ENCODE data around the gene GNAO1. TPM values are rescaled to one million over a fixed set of nuclear protein-coding genes. Genes with fewer than 3 reads are reported as not detected.
A peak's percentile ranks its signal among the peaks of the same experiment; 100 is the strongest.
"Not testable (repeated sequence)": the region's sequence is repeated elsewhere in the genome, so short reads cannot be mapped to it uniquely, and the experiment has no call there.

Gene GNAO1
- total RNA-seq, 1 donor from 2014 or later = 1.9 TPM

DNA sequence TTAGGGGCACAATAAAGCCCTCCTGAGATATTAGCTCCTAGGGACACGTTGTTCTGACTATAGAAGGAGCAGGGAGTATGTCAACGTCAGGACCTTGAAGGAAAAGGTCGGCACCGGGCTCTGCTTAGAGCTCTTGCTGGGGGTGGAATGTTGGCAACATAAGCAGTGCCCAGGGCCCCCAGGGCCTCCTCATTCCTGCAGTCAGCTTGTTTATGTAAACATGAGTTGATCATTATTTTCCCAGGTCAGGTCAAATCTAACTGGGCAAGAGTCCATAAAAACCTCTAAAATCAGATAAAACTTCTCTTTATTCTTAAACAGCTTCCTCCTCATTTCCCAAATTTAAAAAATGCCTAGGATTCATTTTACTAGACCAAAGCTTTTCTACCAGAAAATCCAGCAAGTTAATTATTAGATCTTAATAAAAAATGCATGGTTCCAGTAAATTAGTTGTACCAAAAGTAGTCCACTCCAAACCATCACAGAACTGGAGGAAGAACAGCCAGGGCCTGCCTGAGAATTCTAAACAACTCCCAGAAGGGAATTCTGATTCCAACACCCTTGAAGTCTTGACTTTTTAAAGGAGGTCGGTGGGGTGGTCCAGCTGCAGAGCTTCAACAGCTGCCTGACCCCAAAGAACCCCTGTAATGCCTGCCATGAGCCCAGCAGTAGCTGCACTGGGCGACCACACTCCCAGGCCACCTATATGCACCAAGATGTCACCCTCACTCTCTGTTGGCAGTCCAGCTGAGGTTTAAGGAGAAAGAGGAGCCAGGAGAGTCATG is 179.8 kb downstream of the GNAO1 start:
- Histone ChIP-seq H3K27me3 (no peaks in the 10 kb centered on the region), H3K27ac (no peak overlapping the region), H3K79me2 (ENCODE audit: low read depth) (no peaks in the 10 kb centered on the region), H3K4me3 (no peak overlapping the region), H3K9me3 (ENCODE audit: low read depth) (no peaks in the 10 kb centered on the region), H4K20me1 (ENCODE audit: low read depth) (peaks cover 3% of the 10 kb centered on the region), H3K36me3 (no peaks in the 10 kb centered on the region), H3F3A (ENCODE audit: low read depth) (no peaks in the 10 kb centered on the region), H3K4me1 (no peaks in the 10 kb centered on the region), H2AFZ (replicated peaks) (no peak overlapping the region), H3K4me2 (no peak overlapping the region), H3K9ac (no peak overlapping the region)
- TF ChIP-seq, protein P1, sequence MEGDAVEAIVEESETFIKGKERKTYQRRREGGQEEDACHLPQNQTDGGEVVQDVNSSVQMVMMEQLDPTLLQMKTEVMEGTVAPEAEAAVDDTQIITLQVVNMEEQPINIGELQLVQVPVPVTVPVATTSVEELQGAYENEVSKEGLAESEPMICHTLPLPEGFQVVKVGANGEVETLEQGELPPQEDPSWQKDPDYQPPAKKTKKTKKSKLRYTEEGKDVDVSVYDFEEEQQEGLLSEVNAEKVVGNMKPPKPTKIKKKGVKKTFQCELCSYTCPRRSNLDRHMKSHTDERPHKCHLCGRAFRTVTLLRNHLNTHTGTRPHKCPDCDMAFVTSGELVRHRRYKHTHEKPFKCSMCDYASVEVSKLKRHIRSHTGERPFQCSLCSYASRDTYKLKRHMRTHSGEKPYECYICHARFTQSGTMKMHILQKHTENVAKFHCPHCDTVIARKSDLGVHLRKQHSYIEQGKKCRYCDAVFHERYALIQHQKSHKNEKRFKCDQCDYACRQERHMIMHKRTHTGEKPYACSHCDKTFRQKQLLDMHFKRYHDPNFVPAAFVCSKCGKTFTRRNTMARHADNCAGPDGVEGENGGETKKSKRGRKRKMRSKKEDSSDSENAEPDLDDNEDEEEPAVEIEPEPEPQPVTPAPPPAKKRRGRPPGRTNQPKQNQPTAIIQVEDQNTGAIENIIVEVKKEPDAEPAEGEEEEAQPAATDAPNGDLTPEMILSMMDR (IDR thresholded peaks at IDR 0.05) = no peak
- TF ChIP-seq EZH2phosphoT487 (IDR thresholded peaks at IDR 0.05) = no peak
- TF ChIP-seq EZH2 (IDR thresholded peaks at IDR 0.05) = no peak
- Mint-ChIP-seq H3K9me3 (no peaks in the 10 kb centered on the region), H3K27me3 (ENCODE audit: insufficient read depth, low read depth) (peaks cover 4% of the 10 kb centered on the region), H3K36me3 (peaks cover 23% of the 10 kb centered on the region), H3K4me1 (peaks cover 14% of the 10 kb centered on the region), H3K4me3 (no peak overlapping the region), H3K27ac (peak overlapping the region; percentile 46)
- no peak for DNase-seq (ENCODE audit: low spot score)

DNA sequence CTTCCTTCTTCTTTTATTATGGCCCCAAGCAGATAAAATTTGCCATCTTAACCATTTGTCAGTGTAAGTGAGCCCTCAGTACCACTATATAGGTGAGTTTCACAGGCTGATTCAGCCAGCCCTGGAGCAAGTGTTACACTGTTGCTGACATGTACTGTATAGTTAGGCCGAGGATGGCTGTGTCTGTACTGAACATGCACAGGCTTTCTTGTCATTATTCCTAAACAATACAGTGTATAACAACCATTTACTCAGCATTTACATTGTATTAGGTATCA is 180.3 kb downstream of the GNAO1 start:
- Histone ChIP-seq H2AFZ (replicated peaks) (no peak overlapping the region), H3K27ac (no peak overlapping the region), H3K4me2 (no peak overlapping the region), H3K4me3 (no peak overlapping the region), H3K4me1 (no peaks in the 10 kb centered on the region), H3F3A (ENCODE audit: low read depth) (no peaks in the 10 kb centered on the region), H3K79me2 (ENCODE audit: low read depth) (no peaks in the 10 kb centered on the region), H3K9me3 (ENCODE audit: low read depth) (no peaks in the 10 kb centered on the region), H3K36me3 (no peaks in the 10 kb centered on the region), H3K27me3 (no peaks in the 10 kb centered on the region), H4K20me1 (ENCODE audit: low read depth) (peaks cover 3% of the 10 kb centered on the region), H3K9ac (no peak overlapping the region)
- no peak overlapping the region for H3K4me3 Mint-ChIP-seq
- no peak for DNase-seq (ENCODE audit: low spot score)
- peaks cover 14% of the 10 kb centered on the region for H3K4me1 Mint-ChIP-seq
- H3K27me3 Mint-ChIP-seq (ENCODE audit: insufficient read depth, low read depth) = peaks cover 4% of the 10 kb centered on the region
- TF ChIP-seq EZH2 (IDR thresholded peaks at IDR 0.05) (no peak), EZH2phosphoT487 (IDR thresholded peaks at IDR 0.05) (no peak)
- TF ChIP-seq, protein P1 (IDR thresholded peaks at IDR 0.05) = no peak
- H3K27ac Mint-ChIP-seq = peak overlapping the region; percentile 40
- H3K9me3 Mint-ChIP-seq = no peaks in the 10 kb centered on the region
- H3K36me3 Mint-ChIP-seq = peaks cover 25% of the 10 kb centered on the region

DNA sequence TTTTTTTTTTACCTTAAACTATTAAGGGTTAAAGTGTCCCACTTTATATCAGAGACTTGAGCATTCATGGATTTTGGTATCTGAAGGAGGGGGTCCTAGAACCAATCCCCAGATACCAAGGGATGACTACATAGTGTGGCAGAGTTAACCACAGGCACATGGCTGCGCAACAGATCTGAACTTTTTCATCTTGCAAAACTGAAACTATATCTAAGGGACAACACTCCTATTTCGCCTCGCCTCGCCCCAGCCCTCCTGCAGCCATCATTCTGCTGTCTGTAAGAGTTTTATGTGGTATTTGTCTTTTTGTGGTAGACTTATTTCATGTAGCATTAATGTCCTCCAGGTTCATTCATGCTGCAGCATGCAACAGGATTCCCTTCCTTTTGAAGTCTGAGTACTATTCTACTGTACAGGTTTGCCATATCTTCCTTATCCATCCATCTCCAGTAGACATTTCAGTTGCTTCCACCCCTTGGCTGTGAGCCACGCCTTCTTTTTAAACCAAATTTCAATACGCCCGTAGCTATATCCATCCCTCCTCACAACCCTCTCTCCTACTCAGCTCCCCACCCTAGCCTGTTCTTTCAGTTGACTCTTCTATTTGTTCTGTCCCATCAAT is 180.8 kb downstream of the GNAO1 start:
- Histone ChIP-seq H3K4me1 (no peaks in the 10 kb centered on the region), H3K9ac (no peak overlapping the region), H3K27ac (no peak overlapping the region), H2AFZ (replicated peaks) (no peak overlapping the region), H3K4me2 (no peak overlapping the region), H4K20me1 (ENCODE audit: low read depth) (peaks cover 3% of the 10 kb centered on the region), H3K36me3 (no peaks in the 10 kb centered on the region), H3K9me3 (ENCODE audit: low read depth) (no peaks in the 10 kb centered on the region), H3K4me3 (no peak overlapping the region), H3K27me3 (no peaks in the 10 kb centered on the region), H3F3A (ENCODE audit: low read depth) (no peaks in the 10 kb centered on the region), H3K79me2 (ENCODE audit: low read depth) (no peaks in the 10 kb centered on the region)
- Mint-ChIP-seq H3K27me3 (ENCODE audit: insufficient read depth, low read depth) (peaks cover 4% of the 10 kb centered on the region), H3K27ac (no peak overlapping the region), H3K36me3 (peaks cover 23% of the 10 kb centered on the region), H3K4me3 (no peak overlapping the region), H3K4me1 (peaks cover 14% of the 10 kb centered on the region), H3K9me3 (no peaks in the 10 kb centered on the region)
- TF ChIP-seq EZH2 (IDR thresholded peaks at IDR 0.05) = no peak
- no peak for DNase-seq (ENCODE audit: low spot score)

DNA sequence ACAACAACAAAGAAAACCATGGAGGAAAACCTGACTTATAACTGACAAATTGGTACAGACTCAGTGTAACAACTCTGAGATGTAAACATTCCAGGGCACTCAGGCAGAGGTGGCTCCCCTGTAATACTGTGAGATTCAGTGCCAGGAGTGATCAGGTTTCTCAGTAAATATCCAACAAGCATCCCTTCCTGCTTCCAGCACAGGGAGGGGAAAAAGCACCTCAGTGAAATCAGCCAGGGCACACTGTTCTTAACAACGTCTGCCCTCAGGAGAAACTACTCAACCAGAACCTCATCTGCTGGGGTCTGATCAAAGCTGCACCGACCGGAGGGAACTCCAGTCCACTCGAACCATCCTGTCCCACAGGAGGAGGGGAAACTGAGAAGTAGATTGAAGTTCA is 181.7 kb downstream of the GNAO1 start:
- peaks cover 28% of the 10 kb centered on the region for H3K36me3 Mint-ChIP-seq
- peaks cover 5% of the 10 kb centered on the region for H3K9me3 Mint-ChIP-seq
- H4K20me1 ChIP-seq (ENCODE audit: low read depth) = peaks cover 3% of the 10 kb centered on the region
- peaks cover 14% of the 10 kb centered on the region for H3K4me1 Mint-ChIP-seq
- H3K4me1 ChIP-seq = no peaks in the 10 kb centered on the region
- H3F3A ChIP-seq (ENCODE audit: low read depth) = no peaks in the 10 kb centered on the region
- no peak overlapping the region for H3K4me2 ChIP-seq
- no peaks in the 10 kb centered on the region for H3K79me2 ChIP-seq (ENCODE audit: low read depth)
- no peaks in the 10 kb centered on the region for H3K27me3 ChIP-seq
- no peak overlapping the region for H3K4me3 ChIP-seq
- no peaks in the 10 kb centered on the region for H3K9me3 ChIP-seq (ENCODE audit: low read depth)
- no peak overlapping the region for H3K4me3 Mint-ChIP-seq
- no peak overlapping the region for H3K9ac ChIP-seq
- TF ChIP-seq EZH2 (IDR thresholded peaks at IDR 0.05) = no peak
- TF ChIP-seq EZH2phosphoT487 (IDR thresholded peaks at IDR 0.05) = no peak
- TF ChIP-seq, protein P1 (IDR thresholded peaks at IDR 0.05) = no peak
- no peak overlapping the region for H2AFZ ChIP-seq (replicated peaks)
- H3K27ac Mint-ChIP-seq = no peak overlapping the region
- DNase-seq (ENCODE audit: low spot score) = no peak
- peaks cover 4% of the 10 kb centered on the region for H3K27me3 Mint-ChIP-seq (ENCODE audit: insufficient read depth, low read depth)
- peaks cover 4% of the 10 kb centered on the region for H3K36me3 ChIP-seq
- no peak overlapping the region for H3K27ac ChIP-seq

DNA sequence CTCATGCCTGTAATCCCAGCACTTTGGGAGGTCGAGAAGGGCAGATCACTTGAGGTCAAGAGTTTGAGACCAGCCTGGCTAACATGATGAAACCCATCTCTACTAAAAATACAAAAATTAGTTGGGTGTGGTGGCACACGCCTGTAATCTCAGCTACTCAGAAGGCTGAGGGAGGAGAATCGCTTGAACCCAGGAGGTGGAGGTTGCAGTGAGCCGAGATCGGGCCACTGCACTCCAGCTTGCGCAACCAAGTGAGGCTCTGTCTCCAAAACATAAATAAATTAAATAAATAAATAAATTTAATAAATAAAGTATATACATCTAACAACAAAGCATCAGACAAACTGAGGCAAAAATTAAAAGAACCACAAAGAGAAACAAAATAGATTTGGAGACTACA is 184.5 kb downstream of the GNAO1 start:
- peaks cover 43% of the 10 kb centered on the region for H3K36me3 Mint-ChIP-seq
- H3K27me3 Mint-ChIP-seq (ENCODE audit: insufficient read depth, low read depth); H3K27me3 ChIP-seq; H3F3A ChIP-seq (ENCODE audit: low read depth); H3K9ac ChIP-seq; H3K4me2 ChIP-seq; H3K4me3 ChIP-seq; H4K20me1 ChIP-seq (ENCODE audit: low read depth); DNase-seq (ENCODE audit: low spot score); H3K4me3 Mint-ChIP-seq; H3K4me1 ChIP-seq; H2AFZ ChIP-seq (replicated peaks); H3K27ac ChIP-seq; H3K27ac Mint-ChIP-seq; H3K9me3 ChIP-seq (ENCODE audit: low read depth); H3K79me2 ChIP-seq (ENCODE audit: low read depth): not testable (repeated sequence)
- H3K4me1 Mint-ChIP-seq = peaks cover 11% of the 10 kb centered on the region
- H3K36me3 ChIP-seq = peaks cover 15% of the 10 kb centered on the region
- H3K9me3 Mint-ChIP-seq = peaks cover 18% of the 10 kb centered on the region

Measured in neural progenitor cell (in vitro differentiated cells).